LNCaP clone FGC (cell line): ENCODE data around the gene NREP.

Source experiments
- DNase-seq: peaks from one replicate; pipeline ENCODE4 v3.0.0-alpha.2; 2011; ENCODE audit warnings: low read depth
- H3K4me3 ChIP-seq: 2 replicates; pipeline ENCODE4 v1.5.1; 2011; ENCODE audit warnings: mild to moderate bottlenecking, low read depth, low read length, control low read depth
- CTCF ChIP-seq: IDR thresholded peaks from 2 replicates; pipeline ENCODE4 v1.5.1; 2012; ENCODE audit warnings: mild to moderate bottlenecking; ENCODE audit not compliant: control insufficient read depth, insufficient read depth; ENCODE audit errors: extremely low read depth

NREP gene

GRCh38 chr5:111755942-111756381 is 1.0 kb downstream of the NREP start:
- H3K4me3 ChIP-seq: peak overlapping the region; percentile 82
- no peak for TF ChIP-seq CTCF
- DNase-seq: no peak

GRCh38 chr5:111755345-111755941 is 1.6 kb downstream of the NREP start:
- H3K4me3 ChIP-seq: peak overlapping the region; percentile 82
- no peak for TF ChIP-seq CTCF
- DNase-seq: no peak

GRCh38 chr5:111753884-111754589 is 3.0 kb downstream of the NREP start:
- H3K4me3 ChIP-seq: no peak overlapping the region
- no peak for TF ChIP-seq CTCF
- no peak for DNase-seq

GRCh38 chr5:111752426-111752965 is 4.5 kb downstream of the NREP start:
- no peak overlapping the region for H3K4me3 ChIP-seq
- no peak for TF ChIP-seq CTCF
- no peak for DNase-seq

- no peak overlapping the region for H3K4me3 ChIP-seq
- TF ChIP-seq CTCF: no peak
- DNase-seq: no peak
These were observed 7.5 kb downstream of the NREP start for GRCh38 chr5:111749303-111750026.

- no peak for DNase-seq
- no peak for TF ChIP-seq CTCF
- H3K4me3 ChIP-seq: no peak overlapping the region
These were observed 8.7 kb downstream of the NREP start for GRCh38 chr5:111748304-111748763.
